GM18873 (cell line): ENCODE data around the gene BBS1.
"Not testable (repeated sequence)": the region's sequence is repeated elsewhere in the genome, so short reads cannot be mapped to it uniquely, and the experiment has no call there.

Experiments used
- ATAC-seq: cut with Tn5 transposase; IDR thresholded peaks from one replicate; pipeline ENCODE4 v1.9.1; 2021; ENCODE audit warnings: mild to moderate bottlenecking, moderate library complexity, moderate number of reproducible peaks; ENCODE audit not compliant: unreplicated experiment, low FRiP score

BBS1 gene

GRCh38 chr11:66568124-66568916 lies 57.9 kb downstream of the BBS1 start, which contains the start of gene CTSF:
Gene CTSF, minus strand, starts transcription at chr11:66568606. Its CDS starts 120 bp downstream, at chr11:66568486.
- no peak for ATAC-seq

DNA sequence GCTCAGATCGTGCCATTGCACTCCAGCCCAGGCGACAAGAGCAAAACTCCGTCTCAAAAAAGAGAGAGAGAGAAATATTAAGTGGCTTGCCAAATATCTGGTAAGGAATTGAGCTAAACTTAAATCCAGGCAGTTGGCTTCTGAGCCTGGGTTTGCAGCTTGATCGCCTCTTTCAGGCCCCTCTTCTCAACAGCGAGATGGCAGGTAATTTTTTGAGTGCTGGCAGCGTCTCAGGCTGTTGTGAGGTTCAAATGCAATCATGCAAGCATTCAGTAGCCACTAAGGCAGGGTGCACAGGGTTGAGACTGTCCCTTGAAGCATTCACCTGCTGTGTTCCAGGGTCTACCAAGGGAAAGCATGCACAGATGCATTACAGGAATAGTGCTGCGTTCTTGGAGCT lies 58.6 kb downstream of the BBS1 start:
- no peak for ATAC-seq

GRCh38 chr11:66570079-66570849 lies 59.8 kb downstream of the BBS1 start:
- no peak for ATAC-seq

- no peak for ATAC-seq
Observed at GRCh38 chr11:66570850-66571180, 60.4 kb downstream of the BBS1 start.

DNA sequence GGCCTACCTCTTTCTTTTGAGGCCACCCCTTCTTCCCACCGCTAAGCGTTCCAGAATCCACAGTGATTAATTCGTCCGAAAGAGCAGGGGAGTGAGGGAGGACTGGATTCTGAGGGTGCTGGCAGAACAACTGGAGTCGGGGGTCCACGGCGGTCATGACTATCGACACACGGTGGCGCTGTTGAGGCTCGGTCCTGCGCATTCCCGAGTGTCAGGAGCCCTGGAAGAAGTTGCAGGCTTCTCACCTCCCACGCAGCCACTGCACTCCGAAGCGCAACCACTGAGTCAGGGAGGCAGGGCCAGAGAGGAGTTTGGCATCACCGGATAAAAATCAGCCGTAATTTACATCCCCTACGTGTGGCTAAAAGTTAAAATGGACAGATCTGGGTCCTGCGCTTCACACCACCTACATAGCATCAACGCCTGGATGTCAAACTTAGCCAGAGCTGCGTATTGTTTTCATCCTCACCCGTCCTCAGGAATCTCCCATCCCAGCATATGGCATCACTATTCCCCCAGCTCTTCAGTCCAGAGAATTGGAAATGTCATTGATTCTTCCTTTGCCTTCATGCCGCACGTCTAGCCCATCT lies 68.7 kb downstream of the BBS1 start:
- ATAC-seq: no peak

- ATAC-seq: no peak
Observed at GRCh38 chr11:66580803-66581202, 70.4 kb downstream of the BBS1 start.

DNA sequence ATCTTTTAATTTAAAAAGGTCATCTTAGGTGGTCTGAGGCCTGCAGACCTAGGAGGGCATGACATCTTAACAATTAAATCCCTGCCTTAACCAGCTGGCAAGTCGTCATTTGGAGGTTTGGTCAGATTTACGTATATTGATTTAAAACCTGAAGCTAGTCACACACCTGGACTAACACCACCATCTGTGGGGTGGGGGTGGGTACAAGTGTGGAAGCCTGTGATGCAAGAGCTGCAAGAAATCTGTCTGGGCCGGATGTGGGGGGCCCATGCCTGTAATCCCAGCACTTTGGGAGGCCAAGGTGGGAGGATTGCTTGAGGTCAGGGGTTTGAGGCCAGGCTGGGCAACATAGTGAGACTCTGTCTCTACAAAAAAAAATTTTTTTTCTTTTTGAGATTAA lies 70.8 kb downstream of the BBS1 start:
- ATAC-seq: no peak

DNA sequence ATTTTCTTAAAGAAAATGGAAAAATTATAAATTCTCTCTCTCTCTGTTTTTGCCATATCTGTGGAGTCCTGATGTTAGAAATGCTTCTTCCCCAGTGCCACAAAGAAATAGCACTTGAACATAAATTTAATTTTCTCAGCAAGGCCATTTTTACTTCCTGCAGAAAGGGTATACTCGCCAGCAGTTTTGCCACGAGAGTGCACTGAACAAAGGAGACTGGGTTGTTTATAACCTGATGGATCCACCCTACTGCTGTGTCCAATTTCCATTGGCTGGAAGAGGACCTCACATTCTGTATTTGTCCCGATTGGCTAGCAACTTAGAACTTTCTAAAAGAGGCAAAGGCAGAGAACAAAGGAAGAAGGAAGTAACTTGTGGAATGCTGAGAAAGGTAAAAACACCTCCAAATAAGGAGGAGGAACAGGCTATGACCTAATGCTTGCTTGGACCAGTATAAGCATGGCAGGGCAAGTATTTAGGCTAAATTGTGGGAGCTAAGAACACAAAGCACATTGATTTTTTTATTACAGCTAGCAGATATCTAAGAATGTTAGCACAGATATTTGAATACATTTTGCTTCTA lies 72.2 kb downstream of the BBS1 start:
- ATAC-seq: not testable (repeated sequence)
